GM12872 (cell line): Measurements from ENCODE around the gene MIA2.

Experiments
- CTCF ChIP-seq: IDR thresholded peaks from 3 replicates; pipeline ENCODE4 v1.5.1; 2011; ENCODE audit warnings: low read depth, mild to moderate bottlenecking, low read length, moderate library complexity; ENCODE audit not compliant: insufficient read depth

The MIA2 gene

GRCh38 chr14:39302124-39302810, 68.6 kb downstream of the MIA2 start:
- no peak for TF ChIP-seq CTCF

- TF ChIP-seq CTCF: no peak
Measured at GRCh38 chr14:39303115-39303514, 69.4 kb downstream of the MIA2 start.

- TF ChIP-seq CTCF: no peak
Measured at GRCh38 chr14:39307815-39308214, 74.1 kb downstream of the MIA2 start.

- TF ChIP-seq CTCF: no peak
Measured at GRCh38 chr14:39310051-39310450, 76.3 kb downstream of the MIA2 start.

- TF ChIP-seq CTCF: no peak
Measured at GRCh38 chr14:39315859-39316444, 82.2 kb downstream of the MIA2 start.

- TF ChIP-seq CTCF: no peak
Measured at GRCh38 chr14:39316830-39317553, 83.3 kb downstream of the MIA2 start.

- no peak for TF ChIP-seq CTCF
Measured at GRCh38 chr14:39318574-39318973, 84.9 kb downstream of the MIA2 start.
